ENCODE measurements around the gene TUBGCP4. TPM values are rescaled to one million over a fixed set of nuclear protein-coding genes. Genes with fewer than 3 reads are reported as not detected.
"Not testable (repeated sequence)": the region's sequence is repeated elsewhere in the genome, so short reads cannot be mapped to it uniquely, and the experiment has no call there.

The TUBGCP4 gene
- total RNA-seq, 6 experiments from 2014 or later: 8.0 to 14.0 (median 9.5) TPM

DNA sequence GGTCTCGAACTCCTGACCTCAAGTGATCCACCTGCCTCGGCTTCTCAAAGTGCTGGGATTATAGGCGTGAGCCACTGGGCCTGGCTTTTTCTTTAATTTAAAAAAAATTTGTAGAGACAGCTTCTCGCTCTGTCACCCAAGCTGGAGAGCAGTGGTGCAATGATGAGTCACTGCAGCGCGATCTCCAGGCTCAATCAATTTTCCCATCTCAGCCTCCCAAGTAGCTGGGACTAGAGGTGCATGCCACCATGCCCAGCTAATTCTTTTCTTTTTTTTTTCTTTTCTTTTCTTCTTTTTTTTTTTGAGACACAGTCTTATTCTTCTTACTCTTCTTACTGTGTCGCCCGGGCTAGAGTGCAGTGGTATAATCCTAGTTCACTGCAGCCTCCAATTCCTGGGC lies 19.8 kb downstream of the TUBGCP4 start:
- no peaks in the 10 kb centered on the region for H3K4me1 ChIP-seq
- no peak for DNase-seq
- no peak for TF ChIP-seq POLR2A (IDR thresholded peaks at IDR 0.05)
- TF ChIP-seq, protein P1, sequence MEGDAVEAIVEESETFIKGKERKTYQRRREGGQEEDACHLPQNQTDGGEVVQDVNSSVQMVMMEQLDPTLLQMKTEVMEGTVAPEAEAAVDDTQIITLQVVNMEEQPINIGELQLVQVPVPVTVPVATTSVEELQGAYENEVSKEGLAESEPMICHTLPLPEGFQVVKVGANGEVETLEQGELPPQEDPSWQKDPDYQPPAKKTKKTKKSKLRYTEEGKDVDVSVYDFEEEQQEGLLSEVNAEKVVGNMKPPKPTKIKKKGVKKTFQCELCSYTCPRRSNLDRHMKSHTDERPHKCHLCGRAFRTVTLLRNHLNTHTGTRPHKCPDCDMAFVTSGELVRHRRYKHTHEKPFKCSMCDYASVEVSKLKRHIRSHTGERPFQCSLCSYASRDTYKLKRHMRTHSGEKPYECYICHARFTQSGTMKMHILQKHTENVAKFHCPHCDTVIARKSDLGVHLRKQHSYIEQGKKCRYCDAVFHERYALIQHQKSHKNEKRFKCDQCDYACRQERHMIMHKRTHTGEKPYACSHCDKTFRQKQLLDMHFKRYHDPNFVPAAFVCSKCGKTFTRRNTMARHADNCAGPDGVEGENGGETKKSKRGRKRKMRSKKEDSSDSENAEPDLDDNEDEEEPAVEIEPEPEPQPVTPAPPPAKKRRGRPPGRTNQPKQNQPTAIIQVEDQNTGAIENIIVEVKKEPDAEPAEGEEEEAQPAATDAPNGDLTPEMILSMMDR (IDR thresholded peaks at IDR 0.05): no peak
- H3K36me3 ChIP-seq: peaks cover 2 to 55% (median 17%) of the 10 kb centered on the region in 4 donors
- no peaks in the 10 kb centered on the region for H3K27me3 ChIP-seq
- 93% methylated on average over 6 of the region's 8 CpGs for WGBS (ENCODE audit: insufficient coverage, low coverage, low lambda C conversion rate, missing lambda C conversion rate)
- H3K4me3 ChIP-seq: no peak overlapping the region
- no peaks in the 10 kb centered on the region for H3K9me3 ChIP-seq
- no peak for ATAC-seq
- intact Hi-C loops (cut with DNase I): no loop called here
- no peak overlapping the region for H3K27ac ChIP-seq

DNA sequence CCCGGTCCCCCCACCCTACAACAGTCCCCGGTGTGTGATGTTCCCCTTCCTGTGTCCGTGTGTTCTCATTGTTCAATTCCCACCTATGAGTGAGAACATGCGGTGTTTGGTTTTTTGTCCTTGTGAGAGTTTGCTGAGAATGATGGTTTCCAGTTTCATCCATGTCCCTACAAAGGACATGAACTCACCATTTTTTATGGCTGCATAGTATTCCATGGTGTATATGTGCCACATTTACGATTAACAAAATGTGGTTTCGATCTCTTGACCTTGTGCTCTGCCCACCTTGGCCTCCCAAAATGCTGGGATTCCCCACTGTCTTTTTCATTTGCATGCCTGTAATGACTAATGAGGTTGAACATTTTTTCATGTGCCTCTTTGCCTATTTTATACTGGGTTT lies 22.7 kb downstream of the TUBGCP4 start:
- H3K9me3 ChIP-seq; ATAC-seq; H3K27ac ChIP-seq; H3K4me3 ChIP-seq; intact Hi-C loops (cut with DNase I); H3K27me3 ChIP-seq; H3K4me1 ChIP-seq; DNase-seq: not testable (repeated sequence)
- 93% methylated on average over 5 of the region's 6 CpGs for WGBS (ENCODE audit: insufficient coverage, low coverage, low lambda C conversion rate, missing lambda C conversion rate)
- H3K36me3 ChIP-seq: peaks cover 4 to 55% (median 23%) of the 10 kb centered on the region in 4 donors

DNA sequence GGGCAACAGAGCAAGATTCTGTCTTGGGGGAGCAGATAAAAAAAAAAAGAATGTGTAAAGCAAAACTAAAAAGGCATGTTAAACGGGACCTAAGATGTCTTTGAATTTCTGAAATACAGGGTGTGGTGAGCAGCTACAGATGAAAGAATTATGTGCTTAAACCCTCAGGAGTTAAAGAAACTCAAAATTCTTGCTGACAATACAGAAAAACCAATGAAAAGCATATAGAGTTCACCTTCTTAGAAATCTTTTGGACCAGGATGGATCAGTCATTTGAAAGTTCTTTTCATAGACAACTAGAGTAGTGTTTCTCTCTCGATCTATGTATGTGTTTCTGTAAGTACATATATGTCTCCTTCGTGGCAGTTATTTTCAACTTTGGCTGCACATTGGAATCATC lies 31.4 kb downstream of the TUBGCP4 start:
- DNase-seq: no peak
- intact Hi-C loops (cut with DNase I): no loop called here

DNA sequence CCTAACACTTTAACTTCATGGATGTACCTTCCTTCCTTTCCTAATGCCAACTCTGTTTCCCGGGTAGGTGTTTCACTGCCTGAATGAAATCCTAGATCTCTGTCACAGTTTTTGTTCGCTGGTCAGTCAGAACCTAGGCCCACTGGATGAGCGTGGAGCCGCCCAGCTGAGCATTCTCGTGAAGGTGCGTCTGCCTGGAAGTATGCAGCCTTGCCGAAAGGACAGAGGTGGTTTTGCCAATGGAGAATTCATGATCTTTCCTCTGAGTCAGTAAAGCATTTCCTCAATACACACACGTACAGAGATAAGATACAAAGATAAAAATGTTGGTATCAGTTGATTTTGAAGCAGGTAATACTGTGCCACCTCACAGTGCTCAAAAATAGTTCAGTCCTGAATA lies 32.7 kb downstream of the TUBGCP4 start:
- Histone ChIP-seq H3K27ac (no peak overlapping the region), H3K4me3 (no peak overlapping the region), H3K4me1 (peaks cover 0 to 13% (median 3%) of the 10 kb centered on the region in 4 donors), H3K27me3 (no peaks in the 10 kb centered on the region), H3K9me3 (no peaks in the 10 kb centered on the region), H3K36me3 (peaks cover 0 to 85% (median 23%) of the 10 kb centered on the region in 4 donors)
- intact Hi-C loops (cut with DNase I): no loop called here
- TF ChIP-seq POLR2A (IDR thresholded peaks at IDR 0.05): no peak
- TF ChIP-seq, protein P1 (IDR thresholded peaks at IDR 0.05): no peak
- ATAC-seq (no peak), DNase-seq (no peak)
- 73% methylated on average over 5 of the region's 8 CpGs for WGBS (ENCODE audit: insufficient coverage, low coverage, low lambda C conversion rate, missing lambda C conversion rate)

More for the DNA sequence above, 31.4 kb downstream of the TUBGCP4 start:
- Histone ChIP-seq H3K27ac (no peak overlapping the region), H3K4me1 (peaks cover 0 to 13% (median 3%) of the 10 kb centered on the region in 4 donors), H3K27me3 (no peaks in the 10 kb centered on the region), H3K9me3 (no peaks in the 10 kb centered on the region), H3K4me3 (no peak overlapping the region), H3K36me3 (peaks cover 0 to 87% (median 29%) of the 10 kb centered on the region in 4 donors)
- ATAC-seq: no peak
- WGBS (ENCODE audit: insufficient coverage, low coverage, low lambda C conversion rate, missing lambda C conversion rate): 100% methylated on average over 3 of the region's 3 CpGs
- TF ChIP-seq, protein P1 (IDR thresholded peaks at IDR 0.05): no peak
- no peak for TF ChIP-seq POLR2A (IDR thresholded peaks at IDR 0.05)

DNA sequence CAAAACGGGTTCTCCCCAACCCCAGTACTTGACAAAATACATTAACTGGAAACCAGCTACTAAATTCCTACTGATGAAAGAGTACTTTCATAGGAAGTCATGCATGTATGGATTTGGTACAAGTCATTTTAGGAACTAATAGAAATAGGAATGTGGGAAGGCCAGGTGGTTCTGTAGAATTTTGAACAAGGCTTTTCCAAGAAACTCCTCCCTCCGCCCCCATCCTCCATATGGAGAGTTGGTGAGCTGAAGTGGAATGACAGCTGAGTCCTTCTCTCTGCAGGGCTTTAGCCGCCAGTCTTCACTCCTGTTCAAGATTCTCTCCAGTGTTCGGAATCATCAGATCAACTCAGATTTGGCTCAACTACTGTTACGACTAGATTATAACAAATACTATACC lies 33.2 kb downstream of the TUBGCP4 start:
- no peaks in the 10 kb centered on the region for H3K9me3 ChIP-seq
- peaks cover 0 to 80% (median 23%) of the 10 kb centered on the region in 4 donors for H3K36me3 ChIP-seq
- H3K4me1 ChIP-seq: peaks cover 0 to 13% (median 3%) of the 10 kb centered on the region in 4 donors
- H3K4me3 ChIP-seq: no peak overlapping the region
- 79% methylated on average over 4 of the region's 5 CpGs for WGBS (ENCODE audit: insufficient coverage, low coverage, low lambda C conversion rate, missing lambda C conversion rate)
- no peak for ATAC-seq
- no peaks in the 10 kb centered on the region for H3K27me3 ChIP-seq
- TF ChIP-seq, protein P1 (IDR thresholded peaks at IDR 0.05): no peak
- TF ChIP-seq POLR2A (IDR thresholded peaks at IDR 0.05): no peak
- no peak for DNase-seq
- H3K27ac ChIP-seq: no peak overlapping the region
- intact Hi-C loops (cut with DNase I): no loop called here

Measured in right lobe of liver (tissue), 6 donors.